ENCODE results near the gene CRB1.

- TF ChIP-seq CTCF (conservative IDR thresholded peaks at IDR 0.05), result no peak
- TF ChIP-seq EZH2 (IDR thresholded peaks at IDR 0.05; ENCODE audit: low read depth), result no peak
Observed at GRCh38 chr1:197284966-197285365, 16.9 kb downstream of the CRB1 start.

All from PC-9 (cell line).